ENCODE measurements around the gene GUCY1A2.

GRCh38 chr11:106971864-106972263 lies 46.4 kb downstream of the GUCY1A2 start:
- no peak for TF ChIP-seq POLR2A (IDR thresholded peaks at IDR 0.05)
- no peak for TF ChIP-seq CTCF (IDR thresholded peaks at IDR 0.05)
